H9 (cell line): ENCODE results near the gene GLYATL1B. TPM values are rescaled to one million over a fixed set of nuclear protein-coding genes. Genes with fewer than 3 reads are reported as not detected.

Experiments
- DNase-seq: peaks from one replicate; pipeline ENCODE4 v3.0.0-alpha.2; 2017
- H2AFZ ChIP-seq: one replicate; pipeline ENCODE4 v1.6.1; 2013; ENCODE audit warnings: mild to moderate bottlenecking, low read length, control low read depth, moderate library complexity
- H2AK5ac ChIP-seq: 2 replicates; pipeline ENCODE4 v1.6.1; 2013; ENCODE audit warnings: low read length, control low read depth, mixed read lengths; ENCODE audit not compliant: insufficient read length
- H2BK120ac ChIP-seq: one replicate; pipeline ENCODE4 v1.6.1; 2013; ENCODE audit warnings: low read depth, mild to moderate bottlenecking, low read length, control low read depth, inconsistent platforms; ENCODE audit not compliant: poor library complexity, severe bottlenecking
- H2BK12ac ChIP-seq: 2 replicates; pipeline ENCODE4 v1.6.1; 2013; ENCODE audit warnings: low read length, control low read depth, mixed read lengths, low read depth; ENCODE audit not compliant: insufficient read length
- H2BK15ac ChIP-seq: 2 replicates; pipeline ENCODE4 v1.6.1; 2013; ENCODE audit warnings: low read depth, low read length, control low read depth
- H2BK20ac ChIP-seq: one replicate; pipeline ENCODE4 v1.6.1; 2013; ENCODE audit warnings: low read depth, mild to moderate bottlenecking, low read length, control low read depth, inconsistent platforms; ENCODE audit not compliant: poor library complexity, severe bottlenecking
- H2BK5ac ChIP-seq: 2 replicates; pipeline ENCODE4 v1.6.1; 2013; ENCODE audit warnings: low read length, control low read depth, mixed read lengths; ENCODE audit not compliant: insufficient read length
- H3K14ac ChIP-seq: 2 replicates; pipeline ENCODE4 v1.6.1; 2013; ENCODE audit warnings: low read length, control low read depth; ENCODE audit not compliant: insufficient read depth
- H3K18ac ChIP-seq: 2 replicates; pipeline ENCODE4 v1.6.1; 2013; ENCODE audit warnings: low read depth, mild to moderate bottlenecking, mixed read lengths, low read length, control low read depth; ENCODE audit not compliant: insufficient read length
- H3K23ac ChIP-seq: 2 replicates; pipeline ENCODE4 v1.6.1; 2013; ENCODE audit warnings: low read length, control low read depth, mixed read lengths, low read depth; ENCODE audit not compliant: insufficient read length
- H3K23me2 ChIP-seq: 2 replicates; pipeline ENCODE4 v1.6.1; 2013; ENCODE audit warnings: low read depth, mild to moderate bottlenecking, mixed read lengths, low read length, control low read depth; ENCODE audit not compliant: insufficient read length, poor library complexity, severe bottlenecking
- H3K27ac ChIP-seq: 2 replicates; pipeline ENCODE4 v1.5.1; 2013; ENCODE audit warnings: low read length, control low read depth, mixed read lengths, low read depth; ENCODE audit not compliant: insufficient read length
- H3K27me3 ChIP-seq: 2 replicates; pipeline ENCODE4 v1.6.1; 2013; ENCODE audit warnings: low read length, control low read depth, inconsistent platforms; ENCODE audit not compliant: insufficient read depth
- H3K4ac ChIP-seq: 2 replicates; pipeline ENCODE4 v1.6.1; 2013; ENCODE audit warnings: low read depth, mild to moderate bottlenecking, control low read depth, inconsistent platforms, low read length, moderate library complexity
- H3K4me1 ChIP-seq: 2 replicates; pipeline ENCODE4 v1.6.1; 2013; ENCODE audit warnings: low read length, control low read depth, inconsistent platforms; ENCODE audit not compliant: insufficient read depth
- H3K4me2 ChIP-seq: 2 replicates; pipeline ENCODE4 v1.6.1; 2013; ENCODE audit warnings: low read length, control low read depth, mixed read lengths; ENCODE audit not compliant: insufficient read length, insufficient read depth
- H3K56ac ChIP-seq: 2 replicates; pipeline ENCODE4 v1.6.1; 2013; ENCODE audit warnings: low read depth, mild to moderate bottlenecking, mixed read lengths, low read length, control low read depth; ENCODE audit not compliant: insufficient read length
- H3K79me1 ChIP-seq: 2 replicates; pipeline ENCODE4 v1.6.1; 2013; ENCODE audit warnings: low read depth, mild to moderate bottlenecking, moderate library complexity, low read length, control low read depth, inconsistent platforms; ENCODE audit not compliant: insufficient read depth, poor library complexity, severe bottlenecking
- H3K79me2 ChIP-seq: 2 replicates; pipeline ENCODE4 v1.6.1; 2013; ENCODE audit warnings: low read length, control low read depth, inconsistent platforms; ENCODE audit not compliant: insufficient read depth
- H3K9ac ChIP-seq: 2 replicates; pipeline ENCODE4 v1.6.1; 2013; ENCODE audit warnings: low read length, control low read depth, mixed read lengths; ENCODE audit not compliant: insufficient read length; ENCODE audit errors: extremely low read depth
- H3K9me3 ChIP-seq: one replicate; pipeline ENCODE4 v1.6.1; 2013; ENCODE audit warnings: low read depth, low read length, inconsistent platforms; ENCODE audit not compliant: control insufficient read depth
- H3T11ph ChIP-seq: one replicate; pipeline ENCODE4 v1.6.1; 2013; ENCODE audit warnings: mild to moderate bottlenecking, low read length, control low read depth, inconsistent platforms
- H4K20me1 ChIP-seq: one replicate; pipeline ENCODE4 v1.6.1; 2013; ENCODE audit not compliant: control insufficient read depth, insufficient read length, insufficient read depth
- H4K5ac ChIP-seq: 2 replicates; pipeline ENCODE4 v1.6.1; 2013; ENCODE audit warnings: low read depth, mild to moderate bottlenecking, mixed read lengths, low read length, control low read depth; ENCODE audit not compliant: insufficient read length
- H4K8ac ChIP-seq: replicated peaks from 2 replicates; pipeline ENCODE4 v1.6.1; 2013; ENCODE audit warnings: low read length, control low read depth, mixed read lengths, low read depth; ENCODE audit not compliant: insufficient read length
- H4K91ac ChIP-seq: 2 replicates; pipeline ENCODE4 v1.6.1; 2013; ENCODE audit warnings: low read depth, mild to moderate bottlenecking, moderate library complexity, mixed read lengths, low read length, control low read depth; ENCODE audit not compliant: insufficient read length
- H3K27ac Mint-ChIP-seq, 3 experiments: 2 replicates in 2 of 3; 3 replicates in 1 of 3; pipeline ENCODE4 v1.8.0; 2020 to 2021; ENCODE audit warnings: mixed read lengths in 3 of 3, mild to moderate bottlenecking in 1 of 3, moderate library complexity in 1 of 3
- H3K27me3 Mint-ChIP-seq: 2 replicates; pipeline ENCODE4 v1.8.0; 2021; ENCODE audit warnings: low read depth, mild to moderate bottlenecking, moderate library complexity, mixed read lengths
- H3K36me3 Mint-ChIP-seq, 3 experiments: 2 replicates in 2 of 3; 3 replicates in 1 of 3; pipeline ENCODE4 v1.8.0; 2020 to 2021; ENCODE audit warnings: low read depth in 3 of 3, mixed read lengths in 3 of 3; ENCODE audit not compliant: insufficient read depth in 1 of 3
- H3K4me1 Mint-ChIP-seq, 2 experiments: 2 replicates each; pipeline ENCODE4 v1.8.0; 2020; ENCODE audit warnings: mixed read lengths in 2 of 2
- H3K4me3 Mint-ChIP-seq, 2 experiments: 2 replicates in 1 of 2; 3 replicates in 1 of 2; pipeline ENCODE4 v1.8.0; 2020 to 2021; ENCODE audit warnings: mild to moderate bottlenecking in 2 of 2, mixed read lengths in 2 of 2, moderate library complexity in 1 of 2
- H3K9me3 Mint-ChIP-seq, 2 experiments: 2 replicates in 1 of 2; 3 replicates in 1 of 2; pipeline ENCODE4 v1.8.0; 2020; ENCODE audit warnings: mild to moderate bottlenecking in 2 of 2, mixed read lengths in 2 of 2, moderate library complexity in 1 of 2
- WGBS: extraction: QIAGEN DNeasy Blood & Tissue Kit; methylation state at CpG from one replicate; pipeline ENCODE4 v1.1.7; 2013; ENCODE audit warnings: missing lambda C conversion rate, low lambda C conversion rate, mixed read lengths; ENCODE audit not compliant: insufficient read length; ENCODE audit errors: extremely low coverage; 5-methylcytosine and 5-hydroxymethylcytosine counted together
- total RNA-seq: library from RNA; stranded (reverse); gene quantifications from 2 replicates; pipeline ENCODE4 v1.2.1, GENCODE V29; 2021
- TF ChIP-seq, protein P1 (sequence below): fragments of 200-600 bp; sonication (generic); conservative IDR thresholded peaks from 3 replicates; pipeline ENCODE4 v1.8.0; 2021; ENCODE audit warnings: antibody characterized with exemption, mild to moderate bottlenecking

Gene GLYATL1B
- total RNA-seq, 1 experiment from 2014 or later, result not detected

DNA sequence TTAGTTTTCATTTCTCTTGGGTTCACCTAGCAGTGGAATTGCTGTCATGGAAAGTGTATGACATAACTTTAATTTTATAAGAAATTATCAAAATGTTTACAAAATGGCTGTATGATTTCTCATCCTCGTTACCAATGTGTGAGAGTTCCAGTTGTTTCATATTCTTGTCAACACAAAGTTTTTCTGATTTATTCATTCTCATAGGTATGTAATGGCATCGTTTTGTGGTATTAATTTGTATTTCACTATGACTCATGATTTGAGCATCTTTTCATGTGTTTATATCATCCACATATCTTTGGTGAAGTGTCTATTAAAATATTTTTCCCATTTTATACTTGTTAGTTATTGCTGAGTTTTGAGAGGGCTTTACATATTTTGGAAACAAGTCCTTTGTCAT is 26.4 kb downstream of the GLYATL1B start:
- Histone ChIP-seq H2AK5ac (no peak overlapping the region), H3K23ac (no peak overlapping the region), H3K56ac (no peak overlapping the region), H3K14ac (no peak overlapping the region), H3K79me1 (no peaks in the 10 kb centered on the region), H2BK12ac (no peak overlapping the region), H2BK120ac (no peak overlapping the region), H3K18ac (no peak overlapping the region), H3K4me2 (no peak overlapping the region), H4K5ac (no peak overlapping the region), H3K9me3 (peaks cover 9% of the 10 kb centered on the region), H3T11ph (no peak overlapping the region), H2BK5ac (no peak overlapping the region), H3K79me2 (no peaks in the 10 kb centered on the region), H2BK20ac (no peak overlapping the region), H3K27ac (no peak overlapping the region), H4K20me1 (no peaks in the 10 kb centered on the region), H3K23me2 (peaks cover 2% of the 10 kb centered on the region), H3K27me3 (no peaks in the 10 kb centered on the region; the same call in 1 of the 2 replicates), H2BK15ac (no peak overlapping the region), H4K8ac (no peak overlapping the region), H3K4me1 (peaks cover 4% of the 10 kb centered on the region; the same call in 1 of the 2 replicates), H3K4ac (no peak overlapping the region), H3K9ac (no peak overlapping the region), H2AFZ (no peak overlapping the region), H4K91ac (no peak overlapping the region)
- WGBS, result no CpG with 5 or more reads among the region's 2 CpGs
- H3K36me3 Mint-ChIP-seq, result peaks cover 69 to 81% (median 75%) of the 10 kb centered on the region in 3 experiments
- TF ChIP-seq, protein P1, sequence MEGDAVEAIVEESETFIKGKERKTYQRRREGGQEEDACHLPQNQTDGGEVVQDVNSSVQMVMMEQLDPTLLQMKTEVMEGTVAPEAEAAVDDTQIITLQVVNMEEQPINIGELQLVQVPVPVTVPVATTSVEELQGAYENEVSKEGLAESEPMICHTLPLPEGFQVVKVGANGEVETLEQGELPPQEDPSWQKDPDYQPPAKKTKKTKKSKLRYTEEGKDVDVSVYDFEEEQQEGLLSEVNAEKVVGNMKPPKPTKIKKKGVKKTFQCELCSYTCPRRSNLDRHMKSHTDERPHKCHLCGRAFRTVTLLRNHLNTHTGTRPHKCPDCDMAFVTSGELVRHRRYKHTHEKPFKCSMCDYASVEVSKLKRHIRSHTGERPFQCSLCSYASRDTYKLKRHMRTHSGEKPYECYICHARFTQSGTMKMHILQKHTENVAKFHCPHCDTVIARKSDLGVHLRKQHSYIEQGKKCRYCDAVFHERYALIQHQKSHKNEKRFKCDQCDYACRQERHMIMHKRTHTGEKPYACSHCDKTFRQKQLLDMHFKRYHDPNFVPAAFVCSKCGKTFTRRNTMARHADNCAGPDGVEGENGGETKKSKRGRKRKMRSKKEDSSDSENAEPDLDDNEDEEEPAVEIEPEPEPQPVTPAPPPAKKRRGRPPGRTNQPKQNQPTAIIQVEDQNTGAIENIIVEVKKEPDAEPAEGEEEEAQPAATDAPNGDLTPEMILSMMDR, result no peak
- peaks cover 11 to 21% of the 10 kb centered on the region in 2 experiments for H3K9me3 Mint-ChIP-seq
- H3K4me1 Mint-ChIP-seq, result peaks cover 12% of the 10 kb centered on the region in 2 experiments
- no peak overlapping the region for H3K27ac Mint-ChIP-seq
- DNase-seq, result no peak
- H3K4me3 Mint-ChIP-seq, result no peak overlapping the region
- peaks cover 13% of the 10 kb centered on the region for H3K27me3 Mint-ChIP-seq
